HG02970 (cell line): ENCODE data around the gene OSCP1.

Experiments used
- ATAC-seq: cut with Tn5 transposase; IDR thresholded peaks from one replicate; pipeline ENCODE4 v1.9.1; 2021; ENCODE audit warnings: mild to moderate bottlenecking, moderate library complexity, moderate number of reproducible peaks; ENCODE audit not compliant: unreplicated experiment, low FRiP score

The OSCP1 gene

DNA sequence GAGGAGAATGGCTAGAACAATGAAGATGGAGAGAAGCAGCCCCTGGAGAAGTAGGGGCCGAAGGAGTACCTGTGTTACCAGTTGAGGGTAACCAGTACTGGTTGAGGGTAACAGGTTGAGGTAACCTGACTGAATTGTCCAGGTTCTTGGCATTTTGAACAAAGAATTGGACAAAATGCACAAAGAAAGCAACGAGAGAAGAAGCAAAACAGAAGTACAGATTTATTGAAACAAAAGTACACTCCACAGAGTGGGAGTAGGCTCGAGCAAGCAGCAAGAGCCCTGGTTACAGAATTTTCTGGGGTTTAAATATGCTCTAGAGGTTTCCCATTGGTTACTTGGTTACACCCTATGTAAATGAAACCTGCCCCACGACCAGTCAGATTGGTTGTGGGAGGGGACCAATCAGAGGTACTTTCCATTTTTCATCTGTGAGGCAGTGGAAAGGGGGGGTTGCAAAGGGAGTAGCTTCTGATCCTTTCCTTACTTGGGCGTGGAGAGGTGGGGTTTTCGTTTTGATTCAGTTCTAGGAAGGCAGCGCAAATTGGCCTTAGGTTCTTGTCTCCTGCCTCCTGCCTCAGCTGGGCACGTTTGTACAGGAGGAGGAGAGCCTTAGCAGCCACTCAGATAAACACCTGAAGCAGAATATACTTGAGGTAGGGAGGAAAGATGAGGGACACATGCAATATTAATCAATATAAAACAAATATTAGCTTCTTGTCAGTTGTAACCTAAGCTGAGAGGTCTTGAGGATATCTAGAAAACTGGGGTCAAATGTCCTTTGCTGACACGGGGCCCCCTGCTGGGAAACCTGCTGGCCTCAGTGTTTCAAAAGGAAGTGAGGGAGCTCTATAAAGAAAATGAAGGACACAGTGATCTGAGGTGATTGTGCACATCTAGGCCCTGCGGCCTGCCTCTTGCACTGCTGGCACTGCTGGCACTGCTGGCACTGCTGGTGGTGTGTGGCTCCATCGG is 38.3 kb downstream of the OSCP1 start:
- no peak for ATAC-seq

DNA sequence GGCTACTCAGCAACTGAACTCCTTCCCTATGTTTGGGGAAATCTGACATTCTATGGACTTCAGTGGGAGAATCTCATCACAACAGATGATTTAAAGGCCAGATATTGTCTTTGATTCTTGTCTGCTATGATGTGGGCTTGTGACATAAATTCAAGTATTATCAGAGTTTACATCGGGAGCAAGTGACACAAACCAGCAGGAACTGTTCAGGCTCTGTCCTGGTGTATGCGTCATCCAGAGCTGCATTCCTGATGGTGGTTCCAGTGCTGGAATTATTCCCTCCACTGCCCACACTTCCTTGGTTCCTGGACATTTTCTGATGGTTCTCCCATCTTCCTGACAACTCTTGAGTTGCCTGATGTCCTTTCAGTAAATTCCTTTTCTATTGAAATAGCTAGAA is 41.8 kb downstream of the OSCP1 start:
- no peak for ATAC-seq

DNA sequence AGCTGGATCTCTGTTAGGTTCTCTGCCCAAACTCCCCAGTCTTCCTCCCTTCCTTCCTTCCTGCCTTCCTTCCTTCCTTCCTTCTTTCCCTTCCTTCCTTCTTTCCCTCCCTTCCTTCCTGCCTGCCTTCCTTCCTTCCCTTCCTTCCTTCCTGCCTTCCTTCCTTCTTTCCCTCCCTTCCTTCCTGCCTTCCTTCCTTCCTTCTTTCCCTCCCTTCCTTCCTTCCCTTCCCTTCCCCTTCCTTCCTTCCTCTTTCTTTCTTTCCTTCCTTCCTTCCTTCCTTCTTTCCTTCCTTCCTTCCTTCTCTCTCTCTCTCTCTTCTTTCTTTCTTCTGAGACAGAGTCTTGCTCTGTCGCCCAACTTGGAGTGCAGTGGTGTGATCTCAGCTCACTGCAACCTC is 43.8 kb downstream of the OSCP1 start:
- ATAC-seq: no peak

DNA sequence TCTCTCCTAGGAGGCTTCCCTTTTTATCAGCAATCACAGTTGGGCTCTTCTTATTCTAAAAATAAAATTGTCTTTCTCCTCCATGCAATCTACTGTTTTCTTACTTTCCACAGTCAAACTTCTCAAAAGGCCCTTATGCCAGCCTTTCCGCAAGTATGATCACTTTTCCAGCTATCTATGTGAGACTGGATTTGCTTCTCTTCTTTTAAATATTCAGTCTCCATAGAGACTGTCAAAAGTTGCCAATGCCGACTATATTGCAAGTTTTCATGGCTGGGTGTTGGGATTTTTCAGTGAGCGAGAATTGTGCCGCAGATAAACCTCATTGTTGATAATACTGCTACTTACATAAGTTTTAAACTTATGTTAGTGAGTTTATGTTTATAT is 47.8 kb downstream of the OSCP1 start:
- no peak for ATAC-seq

DNA sequence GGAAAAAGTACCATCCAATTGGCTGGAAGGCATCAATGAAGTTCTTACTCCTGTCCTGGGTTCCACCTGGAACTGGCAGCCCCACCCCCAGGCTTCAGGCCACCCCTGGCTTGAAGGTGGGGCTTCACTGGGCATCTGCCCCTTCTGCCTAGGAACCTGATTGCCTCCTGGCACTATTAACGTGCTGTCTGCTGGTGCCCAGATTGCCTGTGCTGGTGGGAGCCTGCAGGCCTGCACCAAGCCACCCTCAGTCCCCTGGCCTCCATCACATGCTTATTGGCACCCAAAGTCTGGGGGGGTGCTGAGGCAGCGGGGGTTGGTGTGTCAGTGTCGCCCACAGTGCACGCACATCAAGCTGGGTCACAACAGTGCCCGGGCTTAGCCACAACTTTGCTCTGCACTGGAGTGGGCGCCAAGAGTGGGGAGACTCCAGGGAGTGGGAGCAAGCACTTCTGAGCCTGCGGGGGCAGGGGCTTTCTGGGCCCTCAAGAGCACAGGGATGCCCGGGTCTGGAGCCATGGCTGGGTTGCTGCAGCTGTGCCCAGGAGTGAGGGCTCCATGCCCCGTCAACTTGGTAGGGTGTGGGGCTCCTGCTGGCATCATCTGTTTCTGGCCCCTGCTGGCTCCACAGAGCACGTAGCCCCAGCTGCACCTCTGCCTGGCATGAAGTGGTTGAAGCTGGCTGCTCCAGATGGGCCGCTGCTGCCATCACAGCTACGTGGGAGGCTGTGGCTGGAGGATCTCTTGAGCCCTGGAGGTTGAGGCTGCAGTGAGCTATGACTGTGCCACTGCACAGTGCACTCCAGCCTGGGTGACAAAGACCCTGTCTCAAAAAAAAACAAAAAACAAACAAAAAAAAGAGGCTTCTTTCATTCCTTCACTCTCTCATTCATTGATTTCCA is 48.4 kb downstream of the OSCP1 start:
- no peak for ATAC-seq

DNA sequence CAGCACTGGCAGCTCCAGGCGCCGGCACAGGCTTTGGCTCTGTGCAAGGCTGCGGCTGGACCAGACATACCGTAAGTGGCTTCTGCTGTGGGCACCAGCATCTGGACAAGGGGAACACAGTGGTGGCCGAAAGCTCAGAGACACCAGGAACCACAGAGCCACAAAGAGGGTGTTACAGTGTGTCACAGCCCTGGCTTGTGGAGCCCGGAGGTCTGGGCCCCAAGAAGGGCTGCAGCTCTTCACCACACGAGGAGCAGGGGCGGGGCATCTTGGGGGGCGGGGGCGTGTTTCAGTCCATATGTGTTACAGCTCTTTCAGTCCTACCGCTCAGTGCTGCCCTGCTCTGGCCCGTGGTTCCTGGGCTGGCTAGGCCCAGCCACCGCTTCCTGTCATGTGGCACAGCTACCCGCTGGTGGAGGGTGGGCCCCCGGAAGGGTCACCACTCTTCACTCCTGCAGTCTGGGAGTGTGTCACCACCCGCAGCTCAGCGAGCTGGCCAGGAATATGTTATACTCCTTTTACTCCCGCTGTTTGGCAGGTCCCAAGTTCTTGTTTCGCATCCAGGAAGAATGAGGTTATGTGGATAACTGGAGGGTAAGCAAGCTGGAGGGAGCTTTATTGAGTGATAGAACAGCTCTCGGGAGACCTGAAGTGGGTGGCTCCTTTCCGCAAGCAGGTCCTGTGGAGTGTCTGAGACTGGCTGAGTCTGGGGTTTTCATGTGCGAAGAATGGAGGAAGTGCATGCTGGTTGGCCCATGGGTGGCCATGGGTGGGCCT is 49.2 kb downstream of the OSCP1 start:
- peak; percentile 47 for ATAC-seq

DNA sequence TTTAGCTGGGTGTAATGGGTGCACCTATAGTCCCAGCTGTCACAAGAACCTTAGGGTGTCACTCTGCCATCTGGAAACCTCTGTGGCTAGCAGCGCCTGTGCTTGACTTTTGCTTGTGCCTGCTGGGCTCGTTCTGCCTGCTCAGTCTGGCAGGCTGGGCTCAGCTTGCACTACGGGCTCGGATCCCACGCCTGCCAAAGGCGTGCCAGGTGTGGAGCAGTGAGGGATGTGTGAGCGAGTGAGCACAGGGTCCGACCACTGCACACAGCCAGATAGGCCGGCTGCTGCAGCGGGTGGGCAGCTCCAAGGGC is 49.8 kb downstream of the OSCP1 start:
- ATAC-seq: no peak

DNA sequence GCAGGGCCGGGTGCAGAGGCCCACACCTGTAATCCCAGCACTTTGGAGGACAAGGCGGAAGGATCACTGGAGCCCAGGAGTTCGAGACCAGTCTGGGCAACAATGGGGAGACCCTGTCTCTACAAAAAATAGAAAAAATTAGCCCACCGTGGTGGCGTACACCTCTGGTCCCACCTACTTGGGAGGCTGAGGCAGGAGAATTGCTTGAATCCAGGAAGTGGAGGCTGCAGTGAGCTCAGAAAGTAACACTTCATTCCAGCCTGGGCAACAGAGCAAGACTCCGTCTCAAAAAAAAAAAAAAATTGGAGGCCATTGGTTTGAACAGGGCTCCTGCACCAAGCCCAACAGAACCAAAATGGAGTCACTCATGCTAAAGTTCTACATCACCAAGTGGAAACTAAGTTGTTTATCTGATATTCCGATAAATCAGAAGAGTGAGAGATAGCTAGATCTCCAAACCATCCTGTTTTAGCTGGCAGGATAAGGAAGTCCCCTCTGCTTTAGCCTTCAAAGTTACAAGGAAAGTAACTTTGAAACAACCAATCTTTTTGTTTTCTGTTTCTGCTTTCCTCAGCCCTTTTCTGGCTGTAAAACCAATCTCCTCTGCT is 51.8 kb downstream of the OSCP1 start:
- ATAC-seq: no peak

DNA sequence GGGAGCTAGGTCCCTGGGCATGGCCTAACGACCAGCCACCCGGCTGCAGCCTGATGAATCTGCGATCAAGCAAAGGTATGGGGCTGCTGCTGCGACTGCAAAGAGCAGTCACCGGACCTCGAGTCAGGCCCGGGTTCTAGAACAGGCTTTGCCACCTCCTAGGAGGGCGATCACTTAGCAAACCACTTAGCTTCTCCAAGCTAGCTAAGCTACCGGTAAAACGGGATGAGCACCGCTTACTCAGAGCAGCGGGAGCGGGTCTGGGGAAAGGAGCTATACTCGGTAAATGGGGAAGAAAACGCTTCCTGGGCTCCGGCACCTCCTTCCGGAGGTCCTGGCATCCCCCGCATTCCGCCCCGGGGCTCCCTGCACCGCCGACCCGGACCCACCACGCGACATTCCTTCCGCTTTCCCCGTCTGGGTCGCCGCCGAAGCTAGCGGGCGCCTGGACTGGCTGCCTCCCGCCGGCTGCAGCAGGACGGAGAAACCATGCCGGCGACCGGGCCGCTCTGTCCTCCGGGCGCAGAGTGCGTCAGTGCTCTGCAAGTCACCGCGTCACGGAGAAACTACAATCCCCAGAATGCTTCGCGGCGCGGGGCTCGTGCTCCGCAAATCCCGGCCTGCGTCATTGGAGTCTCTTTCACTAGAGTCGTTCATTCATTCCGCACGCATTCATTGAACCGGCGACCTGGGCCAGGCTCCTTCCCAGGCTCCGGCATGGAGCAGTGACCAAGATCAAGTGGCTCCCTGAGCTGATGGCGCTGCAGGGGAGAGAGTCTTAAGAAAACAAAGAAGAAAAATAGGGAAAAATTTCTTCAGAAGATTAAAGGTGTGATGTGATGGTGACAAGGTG is 52.6 kb downstream of the OSCP1 start, which contains the start of gene LSM10:
TSS of gene LSM10 (minus strand) at position 531 of the 853 bp plus-strand sequence. CDS start 3,779 bp downstream, outside the sequence.
- ATAC-seq: peak; percentile 47

DNA sequence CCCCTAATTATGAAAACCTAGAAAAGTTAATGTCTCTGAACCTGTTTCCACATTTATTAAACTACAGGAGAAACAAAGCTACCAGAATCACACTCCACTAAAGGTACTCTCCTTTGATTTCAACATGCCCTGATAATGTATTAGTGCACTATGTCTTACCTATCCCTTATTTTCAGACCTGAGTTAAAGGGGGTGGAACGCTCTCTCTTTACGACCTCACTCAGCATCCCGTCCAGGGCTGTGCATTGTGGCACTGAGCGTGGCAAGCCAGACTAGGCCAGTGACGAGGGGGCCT is 53.2 kb downstream of the OSCP1 start:
- ATAC-seq: no peak

DNA sequence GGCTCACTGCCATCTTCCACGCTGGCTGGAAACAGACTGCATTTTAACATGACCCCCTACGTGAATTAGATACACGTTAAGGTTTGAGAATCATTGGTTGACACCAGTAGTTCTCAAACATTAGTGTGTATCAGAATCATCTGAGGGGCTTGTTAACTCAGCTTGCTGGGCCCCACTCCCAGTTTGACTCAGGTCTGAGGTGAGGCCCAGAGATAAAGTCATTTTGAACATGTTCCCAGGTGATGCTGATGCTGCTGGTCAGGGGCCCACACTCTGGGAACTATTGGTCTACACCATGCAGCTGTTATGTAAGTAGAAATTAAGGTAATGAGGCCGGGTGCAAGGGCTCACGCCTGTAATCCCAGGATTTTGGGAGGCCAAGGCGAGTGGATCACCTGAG is 53.9 kb downstream of the OSCP1 start:
- no peak for ATAC-seq

DNA sequence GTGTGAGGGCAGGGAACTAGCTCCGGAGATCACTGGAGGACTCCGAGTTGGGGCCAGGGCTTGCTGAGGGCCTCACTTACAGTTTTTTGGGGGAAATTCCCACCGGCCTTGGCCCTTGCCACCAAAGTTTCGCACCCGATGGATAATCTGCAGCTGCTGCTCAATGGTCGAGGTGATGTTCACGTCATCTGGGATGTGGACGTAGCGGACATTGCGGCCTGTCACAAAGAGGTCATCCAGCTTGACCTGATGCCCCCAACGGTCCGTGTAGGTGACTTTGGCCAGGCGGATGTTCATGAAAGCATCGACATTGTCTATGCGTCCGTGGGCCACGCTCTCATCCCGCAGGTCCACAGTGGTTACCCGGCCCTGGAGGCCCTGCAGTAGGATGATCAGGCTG is 56.6 kb downstream of the OSCP1 start:
- ATAC-seq: no peak

DNA sequence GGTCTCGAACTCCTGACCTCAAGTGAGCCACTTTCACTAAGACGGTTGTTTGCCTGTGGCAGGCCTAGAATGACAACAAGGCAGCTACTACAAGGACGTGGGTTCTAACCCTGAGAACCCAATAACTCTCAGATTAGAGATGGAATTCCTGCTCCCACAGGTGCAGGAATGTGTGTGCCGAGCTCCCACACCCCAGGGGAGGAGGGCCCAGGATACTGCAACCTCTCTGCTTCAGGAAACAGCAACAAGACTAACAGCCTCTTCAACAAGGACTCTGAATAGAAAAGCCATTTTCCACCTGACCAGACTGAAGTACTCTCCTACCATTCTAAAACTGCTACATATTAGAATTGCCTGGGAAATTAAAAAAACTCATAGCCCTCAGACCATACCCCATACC is 57.4 kb downstream of the OSCP1 start:
- ATAC-seq: no peak

DNA sequence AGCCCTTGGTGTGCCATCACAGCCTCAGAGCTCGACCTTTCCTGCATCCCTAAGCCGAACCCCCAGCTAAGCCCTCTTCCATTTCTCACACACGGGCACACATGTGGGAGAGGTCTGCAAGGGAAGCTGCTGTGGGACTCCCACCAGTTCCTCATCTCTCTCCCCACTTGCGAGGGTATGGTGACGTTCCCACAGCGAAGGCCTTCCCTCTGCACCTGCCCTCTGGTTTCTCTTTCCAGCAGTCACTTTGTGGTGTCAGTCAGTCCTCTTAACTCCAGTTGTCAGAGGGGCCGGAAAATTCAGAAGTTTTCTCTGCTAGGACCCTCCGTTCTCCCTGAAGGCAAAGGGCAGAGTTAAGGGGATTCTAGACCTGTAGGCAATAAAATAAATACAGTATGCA is 59.0 kb downstream of the OSCP1 start:
- no peak for ATAC-seq

DNA sequence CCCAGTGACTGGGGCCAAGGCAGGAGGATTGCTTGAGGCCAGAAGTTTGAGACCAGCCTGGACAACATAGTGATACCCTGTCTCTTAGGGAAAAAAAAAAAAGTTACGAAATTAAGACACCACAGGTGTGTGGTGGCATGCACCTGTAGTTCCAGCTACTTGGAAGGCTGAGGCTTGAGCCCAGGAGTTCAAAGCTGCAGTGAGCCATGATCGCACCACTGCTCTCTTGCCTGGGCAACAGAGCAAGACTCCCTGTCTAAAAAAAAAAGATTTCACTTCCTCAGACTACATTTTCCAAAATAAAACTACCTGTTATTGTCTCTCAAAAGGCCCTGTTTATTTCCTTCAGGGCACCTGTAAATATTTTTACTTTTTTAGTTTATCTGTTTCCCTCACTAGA is 59.8 kb downstream of the OSCP1 start:
- ATAC-seq: no peak

DNA sequence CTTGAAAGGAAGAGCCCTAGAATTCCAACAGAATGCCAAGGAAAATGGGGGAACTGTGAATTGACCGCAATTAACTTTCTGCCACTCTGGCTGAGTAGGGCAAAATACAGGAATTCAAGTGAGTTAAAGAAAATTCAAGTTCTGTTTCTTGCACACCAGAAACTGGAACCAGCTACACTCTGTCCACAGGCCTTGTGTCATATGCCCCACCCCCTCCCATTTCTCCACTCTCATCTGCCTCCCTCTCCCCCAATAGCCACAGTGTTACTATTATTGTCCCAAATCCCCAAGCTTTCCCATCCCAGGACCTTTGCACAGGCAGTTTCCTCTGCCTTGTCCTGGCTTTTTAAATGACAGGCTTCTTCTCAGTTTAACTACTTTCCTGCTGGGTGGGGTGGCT is 60.3 kb downstream of the OSCP1 start:
- no peak for ATAC-seq

DNA sequence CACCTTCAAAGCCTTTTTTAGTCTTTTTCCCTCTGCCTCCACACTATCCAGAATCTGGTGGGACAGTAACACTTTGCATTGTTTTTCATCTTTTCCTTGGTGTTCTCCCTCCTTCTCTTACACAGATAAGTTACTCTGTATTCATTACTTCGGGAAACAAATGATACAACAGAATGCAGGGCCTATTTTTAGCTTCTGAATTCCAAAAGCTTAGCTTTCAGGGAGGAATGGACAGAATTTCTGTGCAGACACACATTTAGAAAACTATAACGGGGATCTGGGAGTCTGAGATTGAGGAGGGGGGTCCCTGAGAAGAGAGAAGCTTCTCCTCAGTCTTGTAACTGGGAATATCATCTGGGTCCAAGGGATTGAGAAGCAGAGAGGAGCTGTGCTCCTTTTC is 61.0 kb downstream of the OSCP1 start:
- ATAC-seq: no peak

DNA sequence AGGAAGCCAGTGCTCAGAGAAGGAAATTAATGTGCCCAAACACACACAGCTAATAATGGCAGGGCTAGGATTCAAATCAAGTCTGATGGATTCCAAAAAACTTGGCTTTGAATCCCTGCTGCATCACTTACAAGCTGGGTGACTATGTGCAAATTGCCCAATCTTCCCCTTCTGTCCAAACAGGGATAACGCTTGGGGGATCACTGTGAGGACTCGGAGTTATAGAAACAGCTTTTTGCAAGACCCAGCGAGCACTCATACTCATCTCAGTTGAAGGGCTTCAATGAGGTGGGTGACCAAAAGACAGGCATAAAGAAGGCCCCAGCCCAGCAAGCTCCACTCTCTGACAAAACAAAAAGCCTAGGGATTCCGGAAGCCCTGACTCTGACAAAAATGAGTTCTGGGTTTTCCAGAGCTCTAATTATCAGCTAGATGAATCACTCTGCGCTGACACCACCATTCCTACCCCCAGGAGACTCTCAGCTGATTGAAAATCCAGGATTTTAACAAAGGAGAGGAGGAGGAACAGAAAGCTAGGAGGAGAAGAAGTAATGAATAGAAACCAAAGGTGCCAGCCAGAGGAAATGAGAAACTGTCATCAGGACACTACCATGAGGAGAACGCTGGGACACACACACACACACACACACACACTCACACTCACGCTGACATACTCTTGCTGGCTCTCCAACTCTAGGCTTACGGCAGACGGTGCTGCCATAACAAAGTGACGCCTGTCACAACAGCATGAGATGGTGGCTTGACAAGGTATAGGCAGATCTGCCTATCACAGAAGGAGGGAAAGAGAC is 62.9 kb downstream of the OSCP1 start:
- no peak for ATAC-seq
